T47D (cell line): ENCODE data around the gene SFTPB.
"Not testable (repeated sequence)": the region's sequence is repeated elsewhere in the genome, so short reads cannot be mapped to it uniquely, and the experiment has no call there.

Source experiments
- DNase-seq, 2 experiments: peaks; one replicate each; pipeline versions ENCODE4 v3.0.0 to v3.0.0-alpha.2; 2011 to 2012; ENCODE audit warnings: low read depth in 1 of 2, low spot score in 1 of 2
- JUND ChIP-seq: IDR thresholded peaks from 2 replicates; pipeline ENCODE4 v1.6.1; 2012; ENCODE audit warnings: low read depth
- in situ Hi-C: cut with HindIII; loops from 2 replicates; pipeline ENCODE4 v1.10.0; 2016; ENCODE audit warnings: low sequenced_read_pairs, low pct_unique_long_range_greater_than_20kb

SFTPB gene

DNA sequence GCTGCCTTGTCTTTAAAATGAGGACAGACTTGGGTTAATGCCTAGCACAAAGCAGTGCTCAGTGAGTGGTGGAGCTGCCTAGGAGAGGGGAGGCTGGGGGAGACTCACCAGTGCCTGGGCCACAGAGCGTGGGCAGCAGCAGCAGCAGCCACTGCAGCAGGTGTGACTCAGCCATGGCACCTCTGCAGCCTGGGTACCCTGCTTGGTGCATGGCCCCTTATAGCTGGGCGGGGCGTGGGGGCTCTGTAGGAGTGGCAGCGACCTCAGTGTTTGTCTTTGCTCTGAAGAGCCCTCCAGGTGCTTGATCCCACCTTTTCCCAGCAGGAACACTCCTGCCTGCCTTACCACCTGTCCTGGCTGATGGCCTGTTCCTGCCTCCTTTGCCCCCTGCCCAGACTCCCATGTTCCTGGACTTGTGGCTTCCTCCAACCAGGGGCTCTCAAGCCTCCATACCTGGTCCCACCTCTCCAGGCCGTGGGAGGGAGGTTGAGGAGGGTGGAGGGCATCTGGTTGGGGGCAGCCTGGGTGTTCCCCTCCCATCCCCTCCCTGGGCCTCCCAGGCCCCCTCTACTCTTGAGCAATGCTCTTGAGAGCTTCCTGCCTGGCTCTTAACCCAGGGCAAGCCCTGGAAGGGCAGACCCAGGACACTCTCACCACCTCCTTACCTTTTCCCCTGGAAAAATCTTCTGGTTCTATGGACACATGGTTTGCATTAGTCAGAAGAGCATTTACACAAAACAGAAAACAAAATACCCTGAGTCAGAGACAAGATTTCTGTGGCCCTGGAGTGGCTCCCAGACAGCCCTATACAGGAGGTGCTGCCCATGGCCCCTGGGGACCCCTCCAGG, at the start of gene SFTPB:
SFTPB (minus strand) TSS at position 191 of the 848 bp plus-strand sequence; CDS start at position 175, 16 bp downstream.
- DNase-seq = no peak
- in situ Hi-C loops = no loop called here
- no peak for TF ChIP-seq JUND

DNA sequence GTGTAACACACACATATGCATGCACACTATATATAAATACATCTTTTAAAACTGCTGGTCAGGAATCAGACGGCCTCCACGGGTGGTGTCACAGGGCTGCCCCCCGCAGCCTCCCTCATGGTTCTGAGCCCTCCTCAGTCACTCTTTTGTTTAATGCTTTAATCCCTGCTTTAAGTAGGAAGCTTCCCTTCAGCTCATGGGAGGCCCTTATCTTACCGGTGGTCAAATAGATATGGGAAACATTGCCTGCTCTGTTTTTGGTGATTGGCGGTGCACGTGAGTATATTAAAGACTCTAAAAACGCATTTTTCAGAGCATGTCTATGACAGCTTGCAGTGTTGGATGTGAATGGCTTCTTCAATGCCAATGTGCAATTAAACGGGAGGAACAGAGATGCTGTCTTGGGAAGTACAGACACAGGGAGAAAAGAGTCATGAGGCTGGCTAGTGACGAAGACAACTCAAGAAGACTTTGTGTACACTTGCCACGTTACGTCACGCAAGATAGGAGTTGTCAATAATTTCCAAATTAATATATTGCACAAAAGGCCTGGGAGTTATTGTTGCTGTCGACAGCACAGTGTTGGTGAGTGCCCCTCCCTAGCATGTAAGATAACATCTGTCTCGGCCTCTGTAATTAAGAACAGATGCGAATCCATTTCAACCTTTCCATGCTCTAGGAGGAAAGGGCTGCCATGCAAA, 49.5 kb upstream of the SFTPB start:
- DNase-seq = no peak
- TF ChIP-seq JUND = no peak
- in situ Hi-C loops = no loop called here

DNA sequence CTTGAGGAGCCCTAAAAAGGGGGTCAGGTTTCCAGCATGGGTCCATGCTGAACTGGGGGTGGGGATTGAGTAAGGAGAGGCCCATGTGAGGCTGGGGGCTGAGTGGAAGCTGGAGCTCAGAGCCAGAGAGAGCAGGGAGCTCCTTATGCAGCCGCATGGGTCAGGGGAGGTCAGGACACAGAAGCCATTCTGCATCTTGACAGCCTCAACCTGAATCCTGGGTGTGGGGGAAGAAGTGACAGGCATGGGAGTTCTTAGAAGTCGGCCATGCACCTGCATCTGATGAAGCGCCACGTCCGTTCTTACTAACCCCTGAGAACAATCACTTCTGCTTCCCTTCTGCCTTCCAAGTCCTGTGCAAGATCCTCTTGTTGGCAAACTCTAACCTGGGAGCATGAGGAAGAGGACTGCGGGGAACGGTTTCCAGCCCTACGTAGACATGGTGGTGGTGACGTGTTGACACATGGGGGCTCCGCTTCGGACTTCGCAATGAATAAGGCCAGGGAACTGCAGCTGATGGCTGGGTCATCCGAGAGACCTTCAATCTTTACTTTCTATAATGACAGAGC, 48.4 kb upstream of the SFTPB start:
- in situ Hi-C loops = no loop called here
- no peak for DNase-seq
- TF ChIP-seq JUND = no peak

DNA sequence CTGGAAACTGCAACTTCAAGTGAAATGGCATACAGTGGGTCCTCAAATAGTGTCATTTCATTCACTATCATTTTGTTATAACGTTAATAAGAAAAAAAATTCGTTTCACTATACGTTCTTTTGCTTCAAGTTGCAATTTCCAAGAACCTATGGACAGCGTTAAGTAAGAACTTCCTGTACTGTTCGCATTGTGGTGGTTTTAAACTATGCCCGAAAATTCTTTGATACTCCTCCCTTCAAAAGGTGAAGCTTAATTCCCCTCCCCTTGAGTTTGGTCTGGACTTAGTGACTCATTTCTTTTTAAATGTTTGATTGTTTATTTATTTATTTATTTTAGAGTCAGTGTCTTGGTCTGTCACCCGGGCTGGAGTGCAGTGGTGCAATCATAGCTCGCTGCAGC, 46.8 kb upstream of the SFTPB start:
- no peak for DNase-seq
- in situ Hi-C loops = no loop called here
- TF ChIP-seq JUND = no peak

DNA sequence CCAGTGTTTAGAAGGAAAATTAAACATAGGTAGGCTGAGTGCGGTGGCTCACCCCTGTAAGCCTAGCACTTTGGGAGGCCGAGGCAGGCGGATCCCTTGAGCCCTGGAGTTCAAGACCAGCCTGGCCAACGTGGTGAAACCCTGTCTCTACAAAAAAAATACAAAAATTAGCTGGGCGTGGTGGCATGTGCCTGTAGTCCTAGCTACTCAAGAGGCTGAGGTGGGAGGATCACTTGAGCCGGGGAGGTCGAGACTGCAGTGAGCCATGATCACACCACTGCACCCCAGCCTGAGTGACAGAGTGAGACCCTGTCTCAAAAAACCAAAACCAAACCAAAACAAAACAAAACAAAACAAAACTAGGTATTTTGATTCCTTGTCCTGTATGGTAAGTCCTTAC, 46.4 kb upstream of the SFTPB start:
- DNase-seq, in situ Hi-C loops: not testable (repeated sequence)

DNA sequence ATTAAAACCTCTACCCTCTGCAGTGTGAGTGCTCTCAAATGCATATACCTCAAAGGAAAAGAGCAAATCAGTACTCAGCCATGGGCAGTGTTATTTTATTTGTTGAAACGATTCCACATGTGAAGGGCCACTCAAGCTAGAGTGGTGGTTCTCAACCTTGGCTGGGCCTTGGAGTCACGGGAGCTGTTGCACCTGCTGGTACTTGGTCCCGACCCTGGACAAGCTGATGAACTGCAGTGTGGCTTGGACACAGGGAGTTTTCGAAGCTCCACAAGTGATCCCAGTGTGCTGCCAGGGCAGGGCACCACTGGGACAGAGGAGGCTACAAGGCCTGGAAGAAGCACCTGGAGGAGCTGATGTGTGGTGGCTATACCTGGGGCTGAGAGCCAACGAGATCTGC, 45.8 kb upstream of the SFTPB start:
- no peak for DNase-seq
- TF ChIP-seq JUND = no peak
- in situ Hi-C loops = no loop called here

DNA sequence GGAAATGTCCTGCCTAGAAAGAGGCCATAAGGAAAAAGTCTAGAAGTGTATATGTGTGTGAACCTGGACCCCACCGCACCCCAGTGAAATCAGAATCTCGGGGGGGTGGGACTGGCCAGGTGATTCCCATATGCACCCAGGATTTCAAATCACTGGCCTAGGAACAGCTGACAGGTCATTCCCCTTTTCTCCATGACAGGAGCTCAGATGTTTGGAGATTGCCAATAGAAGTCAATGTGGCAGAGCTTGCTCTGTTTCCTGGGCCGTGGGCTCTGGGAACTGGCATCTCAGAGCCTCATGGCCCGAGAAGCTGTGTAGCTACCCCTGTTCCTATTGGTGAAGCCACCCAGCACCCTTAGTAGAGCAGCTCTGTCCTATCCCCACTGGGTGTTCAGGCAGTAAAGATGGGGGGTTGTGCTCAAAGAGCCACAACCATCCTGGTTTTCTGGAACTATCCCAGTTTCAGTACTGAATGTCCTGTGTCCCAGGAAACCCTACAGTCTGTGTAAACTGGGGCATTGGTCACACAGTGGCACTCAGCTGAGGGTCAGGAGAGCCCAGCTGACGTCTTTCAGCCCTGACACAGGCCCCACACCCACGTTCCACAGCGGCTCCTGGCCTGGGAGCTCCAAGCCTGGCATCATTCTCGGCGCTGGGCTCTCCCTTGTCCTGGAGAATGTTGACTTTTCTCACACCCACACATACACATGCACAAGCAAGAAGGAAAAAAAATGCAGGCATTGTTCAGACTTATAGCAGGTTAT, 45.0 kb upstream of the SFTPB start:
- no peak for DNase-seq
- in situ Hi-C loops = no loop called here
- TF ChIP-seq JUND = no peak

DNA sequence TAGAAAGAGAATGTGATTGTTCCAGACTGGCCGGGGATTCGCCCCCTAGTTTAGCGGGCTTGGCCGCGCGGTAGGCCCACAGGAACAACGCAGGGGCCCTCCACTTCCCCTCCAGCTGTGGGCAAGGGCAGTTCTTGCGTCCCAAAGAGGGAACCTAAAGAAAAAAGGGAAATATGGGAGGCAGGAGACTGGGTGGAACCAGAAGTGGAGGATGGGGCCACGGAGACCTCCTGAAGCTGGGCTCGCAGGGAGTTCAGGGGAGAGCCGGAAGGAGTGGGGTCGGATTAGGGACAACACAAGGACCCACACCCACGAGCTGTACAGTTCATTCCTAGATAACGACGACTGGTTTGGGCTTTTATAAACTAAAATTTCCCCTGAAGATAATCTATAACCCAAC, 44.3 kb upstream of the SFTPB start:
- in situ Hi-C loops = no loop called here
- no peak for TF ChIP-seq JUND
- no peak for DNase-seq

DNA sequence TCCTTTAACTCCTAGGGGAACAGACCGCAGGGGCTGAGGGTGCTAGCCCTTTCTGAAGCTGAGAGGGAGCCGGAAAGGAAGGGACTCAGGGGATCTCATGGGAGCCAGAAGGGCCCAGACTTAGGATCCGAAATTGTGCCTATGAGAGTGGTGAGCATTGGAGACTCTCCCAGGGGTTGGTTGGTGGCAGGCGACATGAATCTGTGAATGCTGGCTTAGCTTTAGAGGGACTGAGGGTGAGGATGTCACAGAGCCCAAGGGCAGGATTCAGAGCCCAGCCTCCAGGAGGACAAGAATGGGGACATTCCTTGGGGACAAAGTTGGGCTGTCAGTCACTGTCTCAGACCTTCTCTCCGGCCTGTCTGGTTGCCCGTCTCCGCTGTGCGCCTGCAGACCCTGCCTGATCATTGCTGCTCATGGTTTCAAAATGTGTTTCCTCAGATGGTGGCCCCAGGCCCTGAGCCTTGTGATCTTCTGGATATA, 43.6 kb upstream of the SFTPB start:
- no peak for DNase-seq
- TF ChIP-seq JUND = no peak
- in situ Hi-C loops = no loop called here

DNA sequence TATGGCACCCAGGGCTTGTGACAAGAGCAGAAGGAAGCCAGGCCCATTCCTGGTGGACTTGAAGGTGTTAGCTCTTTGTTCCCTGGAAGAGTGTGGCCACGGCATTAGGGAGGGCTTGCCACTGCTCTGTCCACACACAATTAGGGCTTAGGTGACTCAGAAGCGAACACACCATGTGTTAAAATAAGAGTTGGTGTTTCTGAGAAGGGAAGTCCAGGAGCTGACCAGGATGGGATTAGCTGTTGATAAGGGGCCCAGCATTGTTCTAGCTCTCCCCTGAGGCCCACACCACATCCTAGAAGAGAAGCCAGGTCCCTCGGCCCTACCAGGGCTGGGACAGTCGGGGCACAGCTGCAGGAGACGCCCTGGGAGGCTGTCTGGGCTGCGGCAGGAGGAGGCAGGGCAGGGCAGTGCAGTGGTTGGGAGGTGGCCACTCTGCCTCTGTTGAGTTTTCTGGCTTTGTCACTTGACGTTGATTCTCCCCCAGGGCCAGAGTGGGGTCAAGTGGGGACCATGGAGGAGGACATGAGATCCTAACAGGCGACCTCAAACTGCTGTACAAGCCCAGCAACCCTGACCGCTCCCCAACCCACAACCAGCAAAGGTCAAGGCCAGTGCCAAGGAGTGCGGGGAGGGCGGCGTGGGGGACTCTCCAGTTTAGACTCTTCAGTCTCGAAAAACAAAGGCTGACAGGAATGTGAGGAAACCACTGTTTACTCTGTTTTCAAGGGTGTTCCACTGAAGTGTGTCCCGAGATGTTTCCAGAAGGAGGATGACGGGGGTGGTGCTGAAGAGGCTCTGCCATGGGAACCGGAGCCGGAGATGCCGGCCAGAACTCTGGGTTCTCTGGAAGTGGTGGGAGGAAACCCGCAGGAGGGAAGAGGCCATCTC, 42.9 kb upstream of the SFTPB start:
- no peak for TF ChIP-seq JUND
- no peak for DNase-seq
- in situ Hi-C loops = no loop called here

DNA sequence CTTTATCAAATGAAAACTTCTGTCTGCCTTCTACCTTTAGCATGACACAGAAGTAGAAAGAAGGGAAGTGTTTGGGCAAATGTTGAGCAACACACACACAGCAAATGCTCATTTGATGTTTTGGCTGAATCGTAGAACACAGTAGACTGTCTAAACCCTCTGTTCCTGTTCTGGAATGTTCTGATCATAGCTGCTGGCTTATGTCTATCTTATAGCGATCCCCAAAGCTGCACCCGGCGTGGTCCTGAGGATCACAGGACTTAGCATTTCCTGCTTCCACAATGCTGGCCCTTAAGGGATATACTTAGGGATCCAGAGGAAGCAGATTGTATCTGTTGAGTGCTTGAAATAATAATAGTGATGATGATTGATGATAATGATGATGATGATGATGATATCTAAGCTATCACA, 41.4 kb upstream of the SFTPB start:
- in situ Hi-C loops = no loop called here
- TF ChIP-seq JUND = no peak
- no peak for DNase-seq
